CD4-positive, alpha-beta T cell treated with Interleukin-2 at 100 ng/mL for 4 hours (primary cell): ENCODE results near the gene OLFML2A.

ENCODE experiments used
- DNase-seq: peaks from one replicate; pipeline ENCODE4 v3.0.0-alpha.2; 2020; ENCODE audit warnings: low spot score

Gene OLFML2A

DNA sequence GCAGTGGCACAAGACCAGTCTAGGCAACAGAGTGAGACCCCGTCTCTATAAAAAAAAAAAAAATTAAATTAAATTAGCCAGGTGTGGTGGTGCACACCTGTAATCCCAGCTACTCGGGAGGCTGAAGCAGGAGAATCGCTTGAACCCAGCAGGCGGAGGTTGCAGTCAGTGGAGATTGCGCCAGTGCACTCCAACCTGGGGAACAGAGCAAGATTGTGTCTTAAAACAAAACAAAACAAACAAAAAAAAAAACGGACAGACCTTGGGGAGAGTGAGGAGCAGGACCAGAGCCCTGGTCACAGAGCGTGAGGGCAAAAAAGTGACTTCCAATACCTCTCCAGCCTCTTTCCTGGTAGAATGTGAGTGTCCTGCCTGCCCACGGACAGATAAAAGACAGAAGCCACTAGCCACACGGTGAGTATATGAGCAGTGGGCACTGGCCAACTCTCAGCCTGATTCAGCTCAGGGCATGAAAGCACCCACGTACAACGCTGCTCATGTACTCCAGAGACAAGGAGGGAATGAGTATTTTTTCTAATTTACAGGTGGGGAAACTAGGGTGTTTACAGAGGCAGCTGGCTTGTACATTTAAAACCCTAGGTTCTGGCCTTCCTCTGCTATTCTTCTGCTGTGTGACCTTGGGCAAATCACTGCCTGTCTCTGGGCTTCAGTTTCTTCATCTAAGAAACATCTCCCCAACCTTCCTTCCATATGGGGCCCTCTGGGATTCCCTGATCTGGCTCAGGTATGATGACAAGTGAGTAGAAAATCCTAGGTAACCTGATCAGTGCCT lies 1.8 kb downstream of the OLFML2A start:
- no peak for DNase-seq

DNA sequence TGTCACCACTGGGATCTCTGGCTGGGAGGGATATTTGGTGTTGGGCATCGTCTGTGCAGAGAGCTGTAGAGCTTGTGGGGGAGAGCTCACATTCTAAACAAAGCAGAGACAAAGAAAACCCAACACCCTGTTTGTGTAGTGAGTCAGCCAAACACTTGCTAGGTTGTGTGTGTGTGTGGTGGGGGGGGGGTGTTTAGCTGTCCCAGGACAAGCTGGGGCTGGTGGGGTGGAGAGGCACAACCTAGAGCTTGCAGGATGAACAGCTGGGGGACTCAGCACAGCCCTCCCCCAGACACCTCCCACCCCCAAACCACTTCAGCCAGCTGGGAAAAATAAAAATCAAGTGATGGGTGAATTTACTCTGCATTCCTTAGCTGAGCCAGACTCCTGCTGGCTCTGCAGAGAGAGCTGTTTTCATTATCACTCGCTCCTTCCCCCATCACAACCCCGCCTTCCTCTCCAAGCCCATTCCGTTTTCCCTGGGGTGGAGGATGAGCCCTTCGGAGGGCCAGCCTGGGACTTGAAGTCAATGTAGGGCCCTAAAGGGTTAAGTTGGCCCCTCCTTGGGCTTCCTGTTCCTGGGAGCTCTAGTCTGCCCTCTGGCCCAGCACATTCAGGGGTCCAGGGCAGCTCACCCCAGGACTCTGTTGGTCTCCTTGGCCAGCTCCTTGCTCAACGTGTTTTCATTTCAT lies 2.6 kb downstream of the OLFML2A start:
- no peak for DNase-seq

DNA sequence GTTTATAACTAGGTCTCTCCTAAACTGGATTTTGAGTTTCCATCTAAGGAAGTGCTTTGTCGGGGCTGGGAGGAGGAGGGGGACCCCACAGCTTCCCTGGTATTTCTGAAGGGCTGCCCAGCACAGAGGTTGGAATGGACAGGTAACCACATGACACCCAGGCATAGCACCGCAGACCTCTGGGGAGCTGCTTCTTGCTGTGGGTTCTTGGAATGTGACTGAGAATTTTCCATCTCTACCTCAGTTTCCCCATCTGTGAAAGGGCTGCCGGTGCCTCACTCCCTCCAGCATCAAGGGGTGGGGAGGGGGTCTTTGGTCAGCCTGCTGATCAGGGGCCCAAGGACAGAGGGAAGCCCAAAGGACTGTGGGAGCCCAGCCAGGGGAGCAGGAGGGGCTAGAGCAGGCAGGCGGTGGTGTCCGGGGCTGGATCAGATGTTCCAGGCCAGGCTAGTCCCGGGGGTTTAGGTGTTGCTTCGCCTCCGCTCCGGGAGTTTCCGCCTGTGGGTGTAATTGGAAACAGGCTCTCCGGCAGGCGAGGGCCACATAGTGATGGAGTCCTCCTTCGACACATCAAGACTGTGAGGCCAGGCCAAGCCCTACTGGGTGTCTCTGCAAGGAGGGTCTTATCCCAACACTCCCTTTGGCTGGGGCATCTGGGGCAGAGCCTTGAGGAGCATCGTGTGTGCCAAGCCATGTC lies 3.3 kb downstream of the OLFML2A start:
- no peak for DNase-seq

DNA sequence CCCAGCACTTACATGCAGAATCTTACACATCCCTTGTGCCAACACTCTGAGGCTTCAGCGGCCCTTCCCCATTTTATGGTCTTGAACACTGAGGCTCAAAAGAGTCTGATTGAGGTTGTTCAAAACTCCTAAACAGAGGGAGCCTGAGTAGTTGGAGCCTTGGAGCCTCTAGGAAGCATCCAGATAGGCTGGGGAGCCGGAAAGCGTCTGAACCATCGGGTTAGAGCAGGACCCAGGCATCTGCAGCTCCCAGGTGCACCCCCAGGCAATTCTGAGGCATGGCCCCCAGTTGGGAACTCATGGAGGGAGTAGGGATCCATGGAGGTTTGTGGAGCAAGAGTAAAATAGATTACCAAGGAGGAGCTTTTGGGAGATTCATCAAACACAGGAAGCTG lies 3.8 kb downstream of the OLFML2A start:
- DNase-seq, result no peak

DNA sequence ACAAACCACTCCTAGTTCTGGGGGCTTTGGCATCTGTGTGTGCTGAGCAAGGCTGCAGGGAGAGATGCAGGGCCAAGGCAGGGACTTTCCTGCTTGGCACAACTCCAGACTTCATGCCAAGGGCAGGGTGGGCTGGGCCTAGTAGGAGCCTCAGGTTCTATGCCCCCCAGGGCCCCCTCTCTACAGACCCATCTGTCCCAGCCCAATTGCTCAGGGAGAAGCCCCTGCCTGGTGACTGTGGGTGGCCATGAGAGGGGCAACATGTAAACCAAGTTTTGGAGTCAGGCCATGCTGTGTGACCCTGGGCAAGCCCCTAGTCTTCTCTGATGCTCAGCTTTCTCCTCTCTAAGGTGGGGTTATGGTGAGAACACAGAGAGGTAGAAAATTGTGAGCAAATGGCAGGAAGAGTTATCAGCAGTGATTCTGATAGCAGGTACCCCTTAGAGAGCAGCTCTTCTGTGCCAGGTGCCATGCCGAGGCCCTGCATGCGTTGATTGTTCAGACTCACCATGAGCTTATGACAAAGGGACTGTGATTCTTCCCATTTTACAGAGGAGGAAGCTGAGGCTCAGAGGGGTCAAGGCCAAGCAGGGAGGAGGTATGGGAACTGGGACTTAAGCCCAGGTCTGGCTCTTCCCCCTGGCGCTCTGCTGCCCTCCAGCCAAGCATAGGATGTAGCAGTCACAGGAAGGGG lies 5.2 kb downstream of the OLFML2A start:
- no peak for DNase-seq

DNA sequence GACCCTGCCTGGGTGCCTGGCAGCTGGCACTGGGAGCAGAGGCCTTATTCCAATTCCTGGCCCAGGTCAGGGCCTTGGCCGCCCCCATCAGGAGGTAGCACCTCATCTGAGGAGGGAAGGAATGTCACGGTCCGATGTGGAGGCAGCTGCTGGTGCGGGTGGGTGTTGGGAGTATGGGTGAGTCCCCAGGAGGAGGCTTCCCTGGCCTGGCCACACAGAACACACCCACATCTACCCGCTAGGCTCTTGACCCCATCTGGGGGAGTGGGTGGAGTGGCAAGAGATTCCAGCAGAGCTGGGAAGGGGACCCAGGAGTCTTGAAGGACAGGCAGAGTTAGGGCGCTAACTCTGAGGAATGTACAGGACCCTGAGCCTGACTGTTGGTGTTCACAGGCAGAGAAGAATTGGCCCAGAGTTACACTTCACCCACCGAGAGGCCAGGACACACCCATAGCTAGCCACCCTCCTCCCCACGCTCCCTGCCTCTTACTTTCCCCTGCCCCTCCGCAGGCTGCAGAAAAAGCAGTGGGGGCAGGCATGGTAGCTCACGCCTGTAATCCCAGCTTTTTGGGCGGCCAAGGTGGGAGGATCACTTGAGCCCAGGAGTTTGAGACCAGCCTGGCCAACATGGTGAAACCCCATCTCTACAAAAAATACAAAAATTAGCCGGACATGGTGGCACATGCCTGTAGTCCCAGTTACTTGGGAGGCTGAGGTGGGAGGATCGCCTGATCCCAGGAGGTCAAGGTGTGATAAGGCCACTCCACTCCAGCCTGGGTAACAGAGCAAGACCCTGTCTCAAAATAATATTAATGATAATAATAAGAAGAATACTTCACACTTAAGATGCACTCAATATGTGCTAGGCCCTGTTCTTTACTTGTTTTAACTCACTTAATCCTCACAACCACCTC lies 6.0 kb downstream of the OLFML2A start:
- no peak for DNase-seq

DNA sequence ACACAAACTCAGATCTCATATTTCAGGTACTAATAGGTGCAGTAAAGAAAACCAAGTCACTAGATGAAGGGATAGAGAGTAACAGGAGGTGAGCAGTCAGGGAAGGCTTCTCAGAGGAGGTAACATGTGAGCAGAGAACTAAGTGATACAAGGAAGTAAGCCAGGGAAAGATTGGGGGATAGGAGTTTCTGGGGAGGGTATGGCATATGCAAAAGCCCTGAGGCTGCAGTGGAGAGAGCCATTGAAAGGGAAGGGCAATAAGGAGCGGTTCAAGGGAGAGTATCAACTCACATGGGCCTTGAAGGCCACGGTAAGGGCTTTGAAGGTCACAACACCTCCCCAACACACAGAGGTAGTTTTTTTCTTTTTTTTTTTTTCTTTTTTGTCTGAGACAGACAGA lies 6.9 kb downstream of the OLFML2A start:
- DNase-seq, result no peak

DNA sequence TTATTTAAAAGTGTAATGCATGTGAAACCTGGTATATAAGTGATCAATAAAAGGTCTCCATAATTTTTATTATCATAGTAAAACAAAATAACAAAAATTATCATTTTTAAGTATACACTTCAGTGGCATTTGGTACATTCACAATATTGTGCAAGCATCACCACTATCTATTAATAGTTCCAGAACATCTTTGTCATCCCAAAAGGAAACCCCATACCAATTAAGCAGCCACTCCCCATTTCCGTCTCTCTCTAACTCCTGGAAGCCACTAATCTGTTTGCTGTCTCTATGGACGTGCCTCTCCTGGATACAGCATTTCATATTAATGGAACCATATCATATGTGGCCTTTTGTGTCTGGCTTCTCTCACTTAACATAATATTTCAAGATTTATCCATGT lies 7.6 kb downstream of the OLFML2A start:
- DNase-seq, result no peak

DNA sequence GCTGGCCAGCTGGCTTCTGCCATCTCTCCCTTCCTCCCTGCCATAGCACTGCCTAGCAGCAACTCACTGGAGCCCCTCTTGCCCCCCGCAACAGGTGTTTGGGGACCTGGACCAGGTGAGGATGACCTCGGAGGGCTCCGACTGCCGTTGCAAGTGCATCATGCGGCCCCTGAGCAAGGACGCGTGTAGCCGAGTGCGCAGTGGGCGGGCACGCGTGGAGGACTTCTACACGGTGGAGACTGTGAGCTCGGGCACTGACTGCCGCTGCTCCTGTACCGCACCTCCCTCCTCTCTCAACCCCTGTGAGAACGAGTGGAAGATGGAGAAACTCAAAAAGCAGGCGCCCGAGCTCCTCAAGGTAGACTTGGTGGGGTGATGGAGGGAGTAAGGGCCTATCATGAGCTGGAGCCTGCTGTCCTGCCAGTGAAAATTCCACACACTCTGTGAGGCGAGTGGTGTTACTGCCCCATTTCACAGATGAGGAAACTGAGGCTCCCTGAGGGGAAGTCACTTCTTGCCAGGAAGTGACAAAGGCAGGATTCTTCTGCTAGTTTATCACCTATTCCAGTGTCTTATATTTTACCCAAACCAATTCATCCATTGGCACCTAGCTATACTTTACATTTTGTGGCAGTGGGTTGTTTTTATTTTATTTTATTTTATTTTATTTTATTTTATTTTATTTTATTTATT lies 10.1 kb downstream of the OLFML2A start:
- DNase-seq, result no peak

DNA sequence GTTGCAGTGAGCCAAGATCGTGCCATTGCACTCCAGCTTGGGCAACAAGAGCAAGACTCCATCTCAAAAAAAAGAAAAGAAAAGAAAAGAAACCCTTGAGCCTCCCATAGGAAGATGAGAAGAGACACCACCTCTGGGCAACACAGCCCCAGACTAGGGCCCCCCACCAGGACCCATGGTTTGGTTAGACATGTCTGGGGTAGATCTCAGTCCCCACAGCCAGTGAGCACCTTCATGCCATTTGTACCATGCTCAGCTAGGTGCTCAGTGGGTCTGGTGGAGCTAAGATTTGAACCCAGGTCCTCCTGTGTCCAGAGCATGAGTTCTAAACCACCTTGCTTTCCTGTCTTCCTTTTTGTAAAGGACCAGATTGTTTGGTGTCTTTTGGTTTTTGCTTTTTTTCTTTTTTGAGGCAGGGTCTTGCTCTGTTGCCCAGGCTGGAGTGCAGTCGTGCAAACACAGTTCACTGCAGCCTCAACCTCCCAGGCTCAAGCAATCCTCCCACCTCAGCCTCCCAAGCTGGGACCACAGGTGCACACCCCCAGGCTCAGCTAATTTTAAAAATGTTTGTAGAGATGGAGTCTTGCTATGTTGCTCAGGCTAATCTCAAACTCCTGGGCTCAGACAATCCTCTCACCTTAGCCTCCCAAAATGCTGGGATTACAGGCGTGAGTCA lies 11.7 kb downstream of the OLFML2A start:
- DNase-seq, result no peak

DNA sequence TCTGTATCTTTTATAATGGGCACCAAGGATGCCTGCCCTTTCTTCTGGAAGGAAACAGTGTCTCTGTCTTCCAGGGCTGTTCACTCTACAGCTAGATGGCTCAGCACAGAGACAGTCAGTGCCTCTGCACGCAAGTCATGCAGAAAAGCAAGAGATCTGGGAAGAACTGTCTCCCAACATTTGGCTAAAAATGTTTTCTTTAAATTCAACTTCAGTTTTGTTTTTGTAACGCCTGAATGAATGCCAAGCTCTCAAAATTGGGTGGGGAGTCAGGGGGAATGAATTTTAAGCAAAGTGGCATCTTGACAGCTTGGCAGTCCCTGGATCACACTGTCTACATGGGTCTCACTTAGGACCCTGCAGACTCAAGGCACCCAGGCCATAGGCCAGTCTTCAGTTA lies 12.6 kb downstream of the OLFML2A start:
- no peak for DNase-seq

DNA sequence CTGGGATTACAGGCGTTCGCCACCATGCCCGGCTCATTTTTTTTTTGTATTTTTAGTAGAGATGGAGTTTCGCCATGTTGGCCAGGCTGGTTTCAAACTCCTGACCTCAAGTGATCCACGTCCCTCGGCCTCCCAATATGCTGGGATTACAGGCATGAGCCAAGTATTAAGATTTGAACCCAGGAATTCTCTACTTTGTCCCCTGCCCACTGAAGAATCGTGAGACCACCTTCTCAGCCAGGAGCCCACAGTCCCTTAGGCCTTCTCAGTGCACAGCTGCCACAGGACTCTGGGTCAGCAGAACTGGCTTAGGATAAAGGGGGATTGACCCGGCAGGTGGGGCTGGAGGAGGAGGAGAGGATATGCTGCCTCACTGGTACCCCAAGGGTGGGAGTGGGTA lies 13.4 kb downstream of the OLFML2A start:
- no peak for DNase-seq

DNA sequence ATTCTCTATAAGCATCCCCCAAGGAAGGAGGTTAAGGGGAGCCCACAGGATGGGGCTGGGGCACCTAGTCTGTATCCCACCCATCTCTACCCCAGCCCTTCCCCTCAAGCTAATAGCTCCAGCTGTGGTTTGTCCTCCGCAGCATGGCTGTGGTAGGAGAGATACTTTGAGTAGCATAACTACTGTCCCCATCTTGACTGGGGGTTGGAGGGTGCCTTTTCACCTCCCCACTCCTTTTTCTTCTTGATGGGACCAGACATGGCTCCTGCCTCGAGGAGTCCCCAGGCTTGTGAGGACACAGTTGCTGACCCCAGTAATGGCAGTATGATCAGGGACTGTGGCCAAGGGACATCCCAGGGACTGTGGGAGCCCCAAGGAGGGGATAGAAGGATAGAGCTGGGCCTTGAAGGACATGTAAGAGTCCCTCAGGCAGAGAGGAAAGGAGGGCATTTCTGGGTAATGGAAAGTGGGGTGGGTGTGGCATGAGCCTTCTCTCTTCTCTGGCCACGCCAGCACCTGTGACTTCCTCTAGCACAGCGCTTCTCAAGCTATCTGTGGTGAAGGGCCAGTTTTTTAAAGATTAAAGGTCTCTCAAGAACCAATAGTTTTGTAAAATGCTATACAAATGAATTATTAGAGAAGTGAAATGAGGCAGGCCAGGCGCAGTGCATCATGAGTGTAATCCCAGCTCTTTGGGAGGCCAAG lies 14.0 kb downstream of the OLFML2A start:
- DNase-seq, result no peak

DNA sequence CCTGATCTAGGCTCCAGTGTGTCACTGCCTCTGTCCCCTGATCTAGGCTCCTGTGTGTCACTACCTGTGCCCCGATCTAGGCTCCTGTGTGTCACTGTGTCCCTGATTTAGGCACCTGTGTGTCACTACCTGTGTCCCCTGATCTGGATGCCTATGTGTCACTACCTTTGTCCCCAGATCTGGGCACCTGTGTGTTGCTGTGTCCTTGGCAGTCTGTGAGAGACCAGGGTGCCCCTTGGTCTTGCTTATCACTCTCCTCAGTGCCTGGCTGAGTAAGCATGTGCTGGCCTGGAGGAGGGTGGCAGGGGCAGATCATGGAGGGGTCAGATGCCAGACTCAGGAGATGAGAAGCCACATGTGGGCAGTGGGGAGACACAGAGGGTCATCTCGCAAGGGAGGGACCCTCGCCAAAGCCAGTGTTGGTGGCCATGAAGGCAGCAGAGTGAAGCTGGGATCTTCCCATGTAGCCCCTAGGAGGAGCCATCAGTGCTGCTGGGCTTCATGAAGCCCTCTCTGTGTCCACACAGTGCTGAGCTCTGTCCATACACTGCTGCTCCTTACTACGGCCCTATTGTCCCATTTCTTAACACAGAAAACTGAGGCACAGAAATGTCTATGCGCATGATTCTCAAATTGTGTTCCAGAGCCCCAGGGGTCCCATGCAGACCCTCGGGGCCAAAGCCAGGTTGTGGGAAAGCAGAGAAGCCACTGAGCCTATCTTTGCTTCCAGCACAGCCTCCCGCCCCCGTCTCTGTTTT lies 15.5 kb downstream of the OLFML2A start:
- DNase-seq, result no peak

DNA sequence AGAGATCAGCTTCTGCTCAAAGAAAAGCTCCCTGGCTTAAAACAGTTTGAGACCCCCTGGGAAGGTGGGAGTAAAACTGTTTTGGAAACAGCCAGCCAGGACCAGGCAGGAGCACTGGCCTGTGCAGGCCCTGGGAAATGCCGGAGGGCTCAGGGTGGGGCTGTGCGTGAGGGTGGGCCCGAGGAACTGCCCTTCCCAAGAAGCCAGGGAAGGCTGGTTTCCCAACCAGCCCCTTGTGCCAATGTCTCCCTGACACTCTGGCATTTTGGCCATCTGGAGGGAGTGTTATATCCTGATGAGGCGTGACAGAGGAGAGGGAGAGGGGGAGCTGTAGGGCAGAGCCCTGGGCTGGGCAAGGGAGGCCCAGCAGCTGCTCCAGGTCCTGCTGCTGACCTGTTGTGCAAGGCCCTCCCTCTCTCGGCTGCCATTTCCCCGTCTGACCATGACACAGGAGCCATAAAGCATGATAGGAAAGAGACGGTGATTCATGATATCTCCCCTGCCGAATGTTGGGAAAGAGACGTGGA lies 16.1 kb downstream of the OLFML2A start:
- DNase-seq, result no peak

DNA sequence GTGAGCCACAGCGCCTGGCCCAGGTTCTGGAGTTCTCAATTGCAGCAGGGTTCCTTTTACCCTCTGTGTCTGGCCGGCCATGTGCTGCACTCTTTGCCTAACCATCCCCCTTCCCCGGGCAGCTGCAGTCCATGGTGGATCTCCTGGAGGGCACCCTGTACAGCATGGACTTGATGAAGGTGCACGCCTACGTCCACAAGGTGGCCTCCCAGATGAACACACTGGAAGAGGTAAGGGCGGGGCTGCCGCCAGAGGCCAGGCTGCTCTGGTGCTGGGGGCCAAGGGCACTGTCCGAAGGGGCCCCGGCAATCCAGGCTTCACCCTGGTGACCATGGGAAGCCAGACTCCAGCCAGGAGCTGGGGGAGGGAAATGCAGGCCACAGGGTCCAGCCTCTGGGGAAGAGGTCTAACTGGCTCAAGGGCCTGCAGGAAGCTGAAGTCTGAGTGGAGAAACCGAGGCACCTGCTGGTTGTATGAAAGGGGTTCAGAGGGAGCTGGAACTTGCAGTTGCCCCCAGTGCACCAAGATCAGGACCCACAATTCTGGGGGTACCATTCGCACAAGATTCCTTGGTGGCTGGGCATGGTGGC lies 18.1 kb downstream of the OLFML2A start:
- no peak for DNase-seq

DNA sequence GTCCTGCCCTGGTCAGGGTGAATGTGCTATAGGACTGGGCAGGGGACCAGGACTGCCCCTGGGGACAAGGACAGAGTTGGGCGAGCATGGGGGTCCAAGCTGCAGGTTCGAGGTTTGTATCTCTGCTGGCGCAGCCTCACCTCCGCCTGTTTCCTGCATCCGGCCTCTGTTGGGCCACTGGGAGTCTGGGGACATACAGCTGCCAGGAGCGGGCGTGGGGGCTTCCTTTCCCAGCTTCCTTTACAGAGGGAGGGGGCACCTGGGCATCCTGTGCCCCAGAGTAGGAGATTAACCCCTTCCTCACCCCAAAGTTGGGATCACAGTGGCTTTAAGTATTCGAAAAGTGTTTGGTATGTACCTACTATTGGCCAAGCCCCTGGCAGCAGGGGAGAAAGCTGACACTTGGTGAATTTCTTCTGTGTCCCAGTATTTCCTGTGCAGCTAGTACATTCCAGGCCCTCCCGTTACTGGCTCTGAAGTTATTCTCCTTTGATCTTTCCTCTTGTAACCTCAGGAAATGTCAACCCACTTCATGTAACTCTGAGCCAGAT lies 19.0 kb downstream of the OLFML2A start:
- no peak for DNase-seq
